H9 (cell line): ENCODE results near the gene UGT1A6. TPM values are rescaled to one million over a fixed set of nuclear protein-coding genes. Genes with fewer than 3 reads are reported as not detected.

Experiments
- DNase-seq: peaks from one replicate; pipeline ENCODE4 v3.0.0-alpha.2; 2017
- H2AFZ ChIP-seq: one replicate; pipeline ENCODE4 v1.6.1; 2013; ENCODE audit warnings: mild to moderate bottlenecking, low read length, control low read depth, moderate library complexity
- H2AK5ac ChIP-seq: 2 replicates; pipeline ENCODE4 v1.6.1; 2013; ENCODE audit warnings: low read length, control low read depth, mixed read lengths; ENCODE audit not compliant: insufficient read length
- H2BK120ac ChIP-seq: one replicate; pipeline ENCODE4 v1.6.1; 2013; ENCODE audit warnings: low read depth, mild to moderate bottlenecking, low read length, control low read depth, inconsistent platforms; ENCODE audit not compliant: poor library complexity, severe bottlenecking
- H2BK12ac ChIP-seq: 2 replicates; pipeline ENCODE4 v1.6.1; 2013; ENCODE audit warnings: low read length, control low read depth, mixed read lengths, low read depth; ENCODE audit not compliant: insufficient read length
- H2BK15ac ChIP-seq: 2 replicates; pipeline ENCODE4 v1.6.1; 2013; ENCODE audit warnings: low read depth, low read length, control low read depth
- H2BK20ac ChIP-seq: one replicate; pipeline ENCODE4 v1.6.1; 2013; ENCODE audit warnings: low read depth, mild to moderate bottlenecking, low read length, control low read depth, inconsistent platforms; ENCODE audit not compliant: poor library complexity, severe bottlenecking
- H2BK5ac ChIP-seq: 2 replicates; pipeline ENCODE4 v1.6.1; 2013; ENCODE audit warnings: low read length, control low read depth, mixed read lengths; ENCODE audit not compliant: insufficient read length
- H3K14ac ChIP-seq: 2 replicates; pipeline ENCODE4 v1.6.1; 2013; ENCODE audit warnings: low read length, control low read depth; ENCODE audit not compliant: insufficient read depth
- H3K18ac ChIP-seq: 2 replicates; pipeline ENCODE4 v1.6.1; 2013; ENCODE audit warnings: low read depth, mild to moderate bottlenecking, mixed read lengths, low read length, control low read depth; ENCODE audit not compliant: insufficient read length
- H3K23ac ChIP-seq: 2 replicates; pipeline ENCODE4 v1.6.1; 2013; ENCODE audit warnings: low read length, control low read depth, mixed read lengths, low read depth; ENCODE audit not compliant: insufficient read length
- H3K23me2 ChIP-seq: 2 replicates; pipeline ENCODE4 v1.6.1; 2013; ENCODE audit warnings: low read depth, mild to moderate bottlenecking, mixed read lengths, low read length, control low read depth; ENCODE audit not compliant: insufficient read length, poor library complexity, severe bottlenecking
- H3K27ac ChIP-seq: 2 replicates; pipeline ENCODE4 v1.5.1; 2013; ENCODE audit warnings: low read length, control low read depth, mixed read lengths, low read depth; ENCODE audit not compliant: insufficient read length
- H3K27me3 ChIP-seq: 2 replicates; pipeline ENCODE4 v1.6.1; 2013; ENCODE audit warnings: low read length, control low read depth, inconsistent platforms; ENCODE audit not compliant: insufficient read depth
- H3K4ac ChIP-seq: 2 replicates; pipeline ENCODE4 v1.6.1; 2013; ENCODE audit warnings: low read depth, mild to moderate bottlenecking, control low read depth, inconsistent platforms, low read length, moderate library complexity
- H3K4me1 ChIP-seq: 2 replicates; pipeline ENCODE4 v1.6.1; 2013; ENCODE audit warnings: low read length, control low read depth, inconsistent platforms; ENCODE audit not compliant: insufficient read depth
- H3K4me2 ChIP-seq: 2 replicates; pipeline ENCODE4 v1.6.1; 2013; ENCODE audit warnings: low read length, control low read depth, mixed read lengths; ENCODE audit not compliant: insufficient read length, insufficient read depth
- H3K56ac ChIP-seq: 2 replicates; pipeline ENCODE4 v1.6.1; 2013; ENCODE audit warnings: low read depth, mild to moderate bottlenecking, mixed read lengths, low read length, control low read depth; ENCODE audit not compliant: insufficient read length
- H3K79me1 ChIP-seq: 2 replicates; pipeline ENCODE4 v1.6.1; 2013; ENCODE audit warnings: low read depth, mild to moderate bottlenecking, moderate library complexity, low read length, control low read depth, inconsistent platforms; ENCODE audit not compliant: insufficient read depth, poor library complexity, severe bottlenecking
- H3K79me2 ChIP-seq: 2 replicates; pipeline ENCODE4 v1.6.1; 2013; ENCODE audit warnings: low read length, control low read depth, inconsistent platforms; ENCODE audit not compliant: insufficient read depth
- H3K9ac ChIP-seq: 2 replicates; pipeline ENCODE4 v1.6.1; 2013; ENCODE audit warnings: low read length, control low read depth, mixed read lengths; ENCODE audit not compliant: insufficient read length; ENCODE audit errors: extremely low read depth
- H3K9me3 ChIP-seq: one replicate; pipeline ENCODE4 v1.6.1; 2013; ENCODE audit warnings: low read depth, low read length, inconsistent platforms; ENCODE audit not compliant: control insufficient read depth
- H3T11ph ChIP-seq: one replicate; pipeline ENCODE4 v1.6.1; 2013; ENCODE audit warnings: mild to moderate bottlenecking, low read length, control low read depth, inconsistent platforms
- H4K20me1 ChIP-seq: one replicate; pipeline ENCODE4 v1.6.1; 2013; ENCODE audit not compliant: control insufficient read depth, insufficient read length, insufficient read depth
- H4K5ac ChIP-seq: 2 replicates; pipeline ENCODE4 v1.6.1; 2013; ENCODE audit warnings: low read depth, mild to moderate bottlenecking, mixed read lengths, low read length, control low read depth; ENCODE audit not compliant: insufficient read length
- H4K8ac ChIP-seq: replicated peaks from 2 replicates; pipeline ENCODE4 v1.6.1; 2013; ENCODE audit warnings: low read length, control low read depth, mixed read lengths, low read depth; ENCODE audit not compliant: insufficient read length
- H4K91ac ChIP-seq: 2 replicates; pipeline ENCODE4 v1.6.1; 2013; ENCODE audit warnings: low read depth, mild to moderate bottlenecking, moderate library complexity, mixed read lengths, low read length, control low read depth; ENCODE audit not compliant: insufficient read length
- H3K27ac Mint-ChIP-seq, 3 experiments: 2 replicates in 2 of 3; 3 replicates in 1 of 3; pipeline ENCODE4 v1.8.0; 2020 to 2021; ENCODE audit warnings: mixed read lengths in 3 of 3, mild to moderate bottlenecking in 1 of 3, moderate library complexity in 1 of 3
- H3K27me3 Mint-ChIP-seq: 2 replicates; pipeline ENCODE4 v1.8.0; 2021; ENCODE audit warnings: low read depth, mild to moderate bottlenecking, moderate library complexity, mixed read lengths
- H3K36me3 Mint-ChIP-seq, 3 experiments: 2 replicates in 2 of 3; 3 replicates in 1 of 3; pipeline ENCODE4 v1.8.0; 2020 to 2021; ENCODE audit warnings: low read depth in 3 of 3, mixed read lengths in 3 of 3; ENCODE audit not compliant: insufficient read depth in 1 of 3
- H3K4me1 Mint-ChIP-seq, 2 experiments: 2 replicates each; pipeline ENCODE4 v1.8.0; 2020; ENCODE audit warnings: mixed read lengths in 2 of 2
- H3K4me3 Mint-ChIP-seq, 2 experiments: 2 replicates in 1 of 2; 3 replicates in 1 of 2; pipeline ENCODE4 v1.8.0; 2020 to 2021; ENCODE audit warnings: mild to moderate bottlenecking in 2 of 2, mixed read lengths in 2 of 2, moderate library complexity in 1 of 2
- H3K9me3 Mint-ChIP-seq, 2 experiments: 2 replicates in 1 of 2; 3 replicates in 1 of 2; pipeline ENCODE4 v1.8.0; 2020; ENCODE audit warnings: mild to moderate bottlenecking in 2 of 2, mixed read lengths in 2 of 2, moderate library complexity in 1 of 2
- WGBS: extraction: QIAGEN DNeasy Blood & Tissue Kit; methylation state at CpG from one replicate; pipeline ENCODE4 v1.1.7; 2013; ENCODE audit warnings: missing lambda C conversion rate, low lambda C conversion rate, mixed read lengths; ENCODE audit not compliant: insufficient read length; ENCODE audit errors: extremely low coverage; 5-methylcytosine and 5-hydroxymethylcytosine counted together
- total RNA-seq: library from RNA; stranded (reverse); gene quantifications from 2 replicates; pipeline ENCODE4 v1.2.1, GENCODE V29; 2021
- TF ChIP-seq, protein P1 (sequence below): fragments of 200-600 bp; sonication (generic); conservative IDR thresholded peaks from 3 replicates; pipeline ENCODE4 v1.8.0; 2021; ENCODE audit warnings: antibody characterized with exemption, mild to moderate bottlenecking

UGT1A6 gene
- total RNA-seq, 1 experiment from 2014 or later: not detected

DNA sequence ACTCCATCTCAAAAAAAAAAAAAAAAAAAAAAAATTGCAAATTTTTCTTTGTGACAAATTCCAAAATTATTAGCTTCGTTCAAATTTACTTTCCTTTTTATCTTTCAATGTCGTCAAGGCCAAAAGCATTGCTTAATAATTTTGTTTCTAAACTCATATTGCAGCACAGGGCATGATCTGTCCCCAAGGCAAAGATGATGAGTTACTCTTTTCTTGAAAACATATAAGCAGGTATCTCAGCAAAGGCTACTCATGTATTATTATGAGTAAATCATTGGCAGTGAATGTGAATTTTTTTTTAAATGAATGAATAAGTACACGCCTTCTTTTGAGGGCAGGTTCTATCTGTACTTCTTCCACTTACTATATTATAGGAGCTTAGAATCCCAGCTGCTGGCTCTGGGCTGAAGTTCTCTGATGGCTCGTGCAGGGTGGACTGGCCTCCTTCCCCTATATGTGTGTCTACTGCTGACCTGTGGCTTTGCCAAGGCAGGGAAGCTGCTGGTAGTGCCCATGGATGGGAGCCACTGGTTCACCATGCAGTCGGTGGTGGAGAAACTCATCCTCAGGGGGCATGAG lies 11.1 kb upstream of the UGT1A6 start, which contains the start of gene UGT1A7:
TSS of gene UGT1A7 (plus strand) at position 381 of the 579 bp plus-strand sequence. CDS start at position 418, 37 bp downstream.
- no peaks in the 10 kb centered on the region for H3K9me3 ChIP-seq
- H3K4me1 Mint-ChIP-seq: no peaks in the 10 kb centered on the region
- H3K79me2 ChIP-seq: no peaks in the 10 kb centered on the region
- H3K79me1 ChIP-seq: no peaks in the 10 kb centered on the region
- H3K4me3 Mint-ChIP-seq: no peak within 1 kb of the TSS
- no peak for DNase-seq
- H2AK5ac ChIP-seq: no peak within 1 kb of the TSS
- H4K5ac ChIP-seq: no peak within 1 kb of the TSS
- no peaks in the 10 kb centered on the region for H3K36me3 Mint-ChIP-seq
- H3K18ac ChIP-seq: no peak within 1 kb of the TSS
- no peak within 1 kb of the TSS for H3K4me2 ChIP-seq
- no peak within 1 kb of the TSS for H2BK12ac ChIP-seq
- no peak within 1 kb of the TSS for H2BK15ac ChIP-seq
- 100% methylated on average over 1 of the region's 5 CpGs for WGBS
- no peaks in the 10 kb centered on the region for H3K27me3 ChIP-seq
- H2BK120ac ChIP-seq: no peak within 1 kb of the TSS
- H3K9ac ChIP-seq: no peak within 1 kb of the TSS
- no peak within 1 kb of the TSS for H2AFZ ChIP-seq
- TF ChIP-seq, protein P1, sequence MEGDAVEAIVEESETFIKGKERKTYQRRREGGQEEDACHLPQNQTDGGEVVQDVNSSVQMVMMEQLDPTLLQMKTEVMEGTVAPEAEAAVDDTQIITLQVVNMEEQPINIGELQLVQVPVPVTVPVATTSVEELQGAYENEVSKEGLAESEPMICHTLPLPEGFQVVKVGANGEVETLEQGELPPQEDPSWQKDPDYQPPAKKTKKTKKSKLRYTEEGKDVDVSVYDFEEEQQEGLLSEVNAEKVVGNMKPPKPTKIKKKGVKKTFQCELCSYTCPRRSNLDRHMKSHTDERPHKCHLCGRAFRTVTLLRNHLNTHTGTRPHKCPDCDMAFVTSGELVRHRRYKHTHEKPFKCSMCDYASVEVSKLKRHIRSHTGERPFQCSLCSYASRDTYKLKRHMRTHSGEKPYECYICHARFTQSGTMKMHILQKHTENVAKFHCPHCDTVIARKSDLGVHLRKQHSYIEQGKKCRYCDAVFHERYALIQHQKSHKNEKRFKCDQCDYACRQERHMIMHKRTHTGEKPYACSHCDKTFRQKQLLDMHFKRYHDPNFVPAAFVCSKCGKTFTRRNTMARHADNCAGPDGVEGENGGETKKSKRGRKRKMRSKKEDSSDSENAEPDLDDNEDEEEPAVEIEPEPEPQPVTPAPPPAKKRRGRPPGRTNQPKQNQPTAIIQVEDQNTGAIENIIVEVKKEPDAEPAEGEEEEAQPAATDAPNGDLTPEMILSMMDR: no peak
- no peaks in the 10 kb centered on the region for H3K23me2 ChIP-seq
- no peak within 1 kb of the TSS for H3K23ac ChIP-seq
- peak within 1 kb of the TSS in 1 of 3 experiments; percentile 55; a peak in 2 of 7 replicates for H3K27ac Mint-ChIP-seq
- H3K4ac ChIP-seq: no peak within 1 kb of the TSS
- H3K56ac ChIP-seq: no peak within 1 kb of the TSS
- no peaks in the 10 kb centered on the region for H3K9me3 Mint-ChIP-seq
- no peak within 1 kb of the TSS for H3T11ph ChIP-seq
- H2BK5ac ChIP-seq: no peak within 1 kb of the TSS
- no peaks in the 10 kb centered on the region for H4K20me1 ChIP-seq
- H2BK20ac ChIP-seq: no peak within 1 kb of the TSS
- no peak within 1 kb of the TSS for H4K91ac ChIP-seq
- no peak within 1 kb of the TSS for H4K8ac ChIP-seq
- H3K27me3 Mint-ChIP-seq: peaks cover 3% of the 10 kb centered on the region; the same call in 1 of the 2 replicates
- H3K27ac ChIP-seq: no peak within 1 kb of the TSS
- H3K14ac ChIP-seq: no peak within 1 kb of the TSS
- no peaks in the 10 kb centered on the region for H3K4me1 ChIP-seq
